ENCODE data around the gene WWOX.

WWOX gene

DNA sequence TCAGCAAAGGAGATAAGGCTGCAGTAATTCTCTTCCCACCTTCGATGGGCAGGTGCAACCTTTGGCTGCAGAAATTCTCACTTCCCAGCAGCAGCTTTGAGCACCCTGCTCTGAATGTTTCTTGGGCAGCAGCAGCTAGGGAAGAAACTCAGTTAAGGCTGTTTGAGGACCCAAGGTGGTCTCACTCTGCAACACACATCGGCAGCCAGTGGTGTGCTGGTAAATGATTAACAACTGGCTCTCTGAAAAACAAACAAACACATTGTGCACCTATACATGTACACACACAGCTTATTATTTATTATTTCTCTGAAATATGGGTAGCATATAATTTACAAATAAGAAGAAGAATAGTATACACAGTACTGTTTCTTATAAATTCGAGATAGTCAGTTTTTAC lies 685.8 kb downstream of the WWOX start:
- no peak for DNase-seq

DNA sequence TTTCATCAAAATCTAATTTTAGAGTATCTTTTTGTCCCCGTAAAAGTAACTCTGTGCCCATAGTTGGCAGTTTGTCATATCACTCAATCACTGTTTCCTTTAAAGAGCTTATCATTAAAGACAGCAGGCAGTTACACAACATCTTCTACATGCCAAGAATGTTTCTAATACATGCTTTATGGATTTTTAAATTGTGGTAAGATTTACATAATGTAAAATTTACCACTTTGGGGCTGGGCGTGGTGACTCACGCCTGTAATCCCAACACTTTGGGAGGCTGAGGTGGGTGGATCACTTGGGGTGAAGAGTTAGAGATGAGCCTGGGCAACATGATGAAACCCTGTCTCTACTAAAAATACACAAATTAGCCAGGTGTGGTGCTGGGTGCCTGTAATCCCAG lies 687.2 kb downstream of the WWOX start:
- DNase-seq, result peak; percentile 73

DNA sequence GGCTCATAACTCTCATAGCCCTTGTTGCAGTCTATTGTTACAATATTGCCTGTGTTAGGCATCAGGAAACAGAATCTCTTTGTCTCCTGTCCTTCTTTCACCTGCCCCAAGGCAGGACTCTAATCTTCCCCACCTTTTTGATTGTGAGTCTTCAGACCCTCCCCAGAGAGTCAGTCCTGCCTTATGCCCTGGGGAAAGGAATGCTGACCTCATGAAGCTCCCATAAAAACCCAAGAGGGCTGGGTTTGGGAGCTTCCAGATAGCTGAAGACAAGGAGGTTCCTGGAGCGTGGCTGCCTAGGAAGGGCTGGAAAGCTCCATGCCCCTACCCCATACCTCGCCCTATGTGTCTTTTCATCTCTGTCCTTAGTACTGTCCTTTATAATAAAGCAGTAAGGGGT lies 688.8 kb downstream of the WWOX start:
- no peak for DNase-seq

DNA sequence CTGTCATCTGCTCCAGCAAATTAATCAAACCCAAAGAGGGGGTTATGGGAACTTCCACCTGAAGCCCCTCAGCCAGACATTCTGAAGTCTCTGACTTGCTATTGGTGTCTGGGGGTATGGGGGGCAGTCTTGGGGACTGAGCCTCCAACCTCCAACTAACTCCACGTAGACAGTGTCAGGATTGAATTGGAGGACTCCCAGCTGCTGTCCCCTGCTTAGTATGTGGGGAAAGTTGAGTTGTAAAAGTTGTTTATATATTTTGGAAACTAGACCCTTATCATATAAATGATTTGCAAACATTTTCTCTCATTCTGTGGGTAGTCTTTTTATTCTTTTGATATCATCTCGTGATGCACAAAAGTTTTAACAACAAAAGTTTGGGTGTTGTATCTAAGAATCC lies 689.2 kb downstream of the WWOX start:
- DNase-seq, result no peak

DNA sequence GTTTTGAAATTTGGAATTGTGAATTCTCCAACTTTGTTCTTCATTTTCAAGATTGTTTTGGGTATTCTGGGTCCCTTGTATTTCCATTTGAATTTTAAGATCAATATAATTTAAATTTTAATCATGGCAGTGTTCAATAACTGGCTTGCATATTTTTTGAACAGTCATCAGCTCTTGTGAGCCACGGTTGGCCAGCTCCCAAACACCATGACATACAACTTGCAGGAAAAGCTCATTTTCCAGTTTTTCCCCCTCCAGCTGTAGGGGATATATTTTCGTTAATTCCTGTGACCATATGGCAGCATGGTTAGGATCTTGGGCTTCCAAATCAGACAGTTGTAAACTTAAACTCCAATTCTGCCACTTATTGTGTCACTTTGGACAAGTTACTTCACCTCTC lies 690.1 kb downstream of the WWOX start:
- no peak for DNase-seq

DNA sequence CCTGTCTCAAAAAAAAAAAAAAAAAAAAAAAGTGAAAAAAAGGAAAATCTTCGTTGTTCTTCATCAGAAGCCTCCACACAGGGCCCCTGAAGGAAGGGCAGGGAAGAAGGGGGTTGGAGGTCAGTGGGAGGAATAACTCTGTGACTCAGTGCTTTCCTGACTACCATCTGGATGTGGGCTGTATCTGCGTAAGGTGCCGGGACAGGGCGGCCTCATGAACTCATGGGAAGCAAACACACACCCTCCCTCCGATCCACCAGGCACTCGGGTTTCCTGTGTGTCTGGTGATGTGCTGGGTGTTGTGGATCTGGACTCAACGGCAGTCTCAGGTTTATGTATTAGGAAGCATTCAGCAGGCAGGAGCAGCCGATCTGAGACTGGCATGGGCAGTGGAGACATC lies 691.6 kb downstream of the WWOX start:
- DNase-seq, result no peak

DNA sequence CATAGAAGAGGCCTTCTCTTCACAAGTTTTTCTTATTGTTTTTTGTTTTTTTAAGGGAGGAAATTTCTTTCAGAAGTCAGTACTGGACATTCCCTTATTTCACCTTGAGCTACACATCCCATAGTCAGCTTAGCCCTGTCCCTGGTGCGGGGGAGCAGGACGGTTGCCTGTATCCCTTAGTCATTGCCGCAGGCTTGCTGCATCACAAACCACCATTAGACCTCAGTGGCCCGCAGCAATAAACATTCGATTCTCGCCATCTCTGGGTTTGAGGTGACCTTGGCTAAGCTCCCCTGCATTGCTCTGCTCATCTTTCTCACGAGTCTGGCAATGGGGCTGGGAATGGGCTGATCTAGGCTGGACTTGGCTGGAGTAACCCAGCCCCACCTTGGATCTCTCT lies 692.5 kb downstream of the WWOX start:
- no peak for DNase-seq

DNA sequence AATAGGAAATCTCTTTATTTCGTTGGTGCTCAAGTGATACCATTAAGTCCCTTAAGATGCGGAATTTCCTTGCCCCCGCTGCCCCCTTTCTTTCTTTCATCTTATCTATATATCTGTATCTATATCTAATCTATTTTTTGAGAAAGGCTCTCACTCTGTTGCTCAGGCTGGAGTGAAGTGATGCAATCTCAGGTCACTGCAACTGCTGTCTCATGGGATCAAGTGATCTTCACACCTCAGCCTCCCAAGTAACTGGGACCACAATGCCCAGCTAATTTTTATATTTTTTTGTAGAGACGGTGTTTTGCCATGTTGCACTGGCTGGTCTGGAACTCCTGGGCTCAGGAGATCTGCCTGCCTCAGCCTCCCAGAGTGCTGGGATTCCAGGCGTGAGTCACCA lies 693.5 kb downstream of the WWOX start:
- no peak for DNase-seq

DNA sequence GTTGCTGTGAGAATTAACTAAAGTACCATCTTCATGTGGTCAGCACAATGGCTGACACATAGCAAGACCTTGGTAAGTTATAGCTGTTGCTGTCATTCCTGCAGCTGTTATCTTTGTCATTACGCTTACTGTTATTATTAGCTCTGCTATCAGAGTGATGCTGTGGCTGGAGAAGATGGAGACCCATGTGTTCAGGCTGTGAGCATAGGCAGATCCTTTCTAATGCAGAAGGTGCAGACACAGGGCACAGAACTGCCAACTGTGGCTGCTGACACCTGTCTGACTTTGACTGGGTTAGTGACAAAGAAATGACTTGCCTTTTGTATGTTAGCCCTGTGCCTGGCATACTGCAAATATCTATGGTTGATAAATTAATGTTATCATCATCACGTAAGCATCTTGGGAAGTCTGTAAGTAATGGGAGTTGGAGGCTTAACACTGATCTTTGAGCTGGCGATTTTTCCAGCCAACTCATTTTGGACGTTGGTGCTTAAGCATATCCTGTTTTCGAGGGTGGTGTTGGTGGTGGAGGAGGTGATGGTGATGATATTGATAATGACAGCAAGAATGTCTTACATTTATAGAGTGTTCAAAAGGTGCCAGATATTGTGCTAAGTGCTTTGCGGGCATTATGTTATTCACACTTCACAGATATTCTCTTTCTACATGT lies 695.3 kb downstream of the WWOX start:
- no peak for DNase-seq

DNA sequence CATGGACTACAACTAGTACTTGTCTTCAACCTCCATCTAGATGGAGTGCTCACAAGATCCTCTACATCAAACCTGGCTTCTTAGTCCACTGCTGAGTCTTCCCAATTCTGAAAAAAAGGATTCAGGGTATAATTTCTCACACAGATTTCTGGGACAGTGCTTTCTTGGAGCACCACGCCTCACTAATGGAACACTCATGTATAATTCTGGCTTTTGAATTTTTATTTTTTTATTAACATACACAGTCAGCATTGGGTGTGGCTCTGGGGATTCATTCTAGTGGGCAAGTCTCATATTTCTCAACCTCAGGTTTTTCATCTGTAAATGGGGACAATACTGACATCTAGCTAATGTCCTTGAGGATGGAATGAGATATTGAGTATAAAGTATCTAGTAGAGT lies 696.0 kb downstream of the WWOX start:
- no peak for DNase-seq

DNA sequence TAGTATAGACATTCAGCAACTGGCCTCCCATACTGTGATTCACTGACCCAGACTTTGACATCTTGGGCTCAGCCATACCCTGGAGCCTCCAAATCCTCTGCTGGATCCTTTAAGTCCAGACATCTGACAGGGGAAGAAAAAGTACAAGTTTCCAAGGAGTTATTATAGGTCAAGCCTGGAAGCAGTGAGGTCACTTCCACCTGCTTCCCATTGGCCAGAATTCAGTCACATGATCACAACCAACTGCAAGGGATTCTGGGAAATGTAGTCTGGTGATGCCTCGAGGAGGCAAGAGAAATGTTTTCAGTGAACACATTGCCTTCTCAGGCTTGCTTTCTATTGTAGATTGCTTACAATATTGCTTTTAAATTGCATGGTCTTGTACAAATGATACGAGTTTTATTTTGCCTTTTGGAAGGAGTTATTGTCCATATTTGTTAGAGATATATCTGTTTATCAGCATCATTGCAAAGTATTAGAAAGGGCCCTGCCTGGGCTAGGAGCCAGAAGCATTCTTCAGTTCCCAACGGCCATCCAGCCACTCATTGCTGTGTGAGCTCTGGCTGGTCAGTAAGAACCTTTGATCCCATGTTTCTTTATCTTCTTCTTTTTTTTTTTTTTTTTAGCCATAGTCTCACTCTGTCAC lies 696.9 kb downstream of the WWOX start:
- peak; percentile 79 for DNase-seq

DNA sequence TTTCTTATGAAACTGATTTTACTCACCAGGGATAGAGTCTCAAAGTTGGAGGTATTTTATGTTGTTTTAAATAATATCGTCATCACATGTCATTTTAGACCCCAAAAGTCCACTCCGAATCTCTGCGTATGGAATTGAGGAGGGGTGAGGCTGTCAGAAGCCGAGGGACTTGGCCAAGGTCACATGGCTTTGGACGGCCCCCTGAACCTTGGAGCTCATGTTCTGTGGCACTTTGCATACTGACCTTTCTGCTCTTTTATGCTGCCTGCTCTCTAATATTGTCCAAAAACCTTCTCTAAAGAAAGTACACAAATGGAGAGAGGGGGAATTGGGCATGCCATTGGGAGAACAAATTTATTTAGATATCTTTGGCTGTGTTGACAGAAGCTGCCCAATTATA lies 700.0 kb downstream of the WWOX start:
- no peak for DNase-seq

DNA sequence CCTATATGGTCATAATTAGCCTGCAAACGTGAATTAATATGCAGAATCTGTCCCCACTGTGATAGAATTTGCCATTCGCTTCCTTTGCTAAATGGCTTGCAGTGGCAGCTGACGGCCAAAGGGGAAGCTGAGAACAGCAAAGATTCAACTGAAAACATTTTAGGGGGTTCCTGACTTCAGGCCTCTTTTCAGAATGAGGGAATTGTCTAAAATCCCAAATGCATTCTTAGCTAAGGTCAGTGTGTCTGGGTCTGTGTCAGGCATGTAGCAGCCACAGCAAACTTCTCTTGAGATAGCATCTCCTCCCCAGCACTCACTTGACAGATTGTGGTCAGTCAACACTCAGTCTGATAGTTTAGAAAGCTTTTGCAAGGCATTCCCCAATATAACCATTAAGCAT lies 701.1 kb downstream of the WWOX start:
- peak; percentile 14 for DNase-seq

DNA sequence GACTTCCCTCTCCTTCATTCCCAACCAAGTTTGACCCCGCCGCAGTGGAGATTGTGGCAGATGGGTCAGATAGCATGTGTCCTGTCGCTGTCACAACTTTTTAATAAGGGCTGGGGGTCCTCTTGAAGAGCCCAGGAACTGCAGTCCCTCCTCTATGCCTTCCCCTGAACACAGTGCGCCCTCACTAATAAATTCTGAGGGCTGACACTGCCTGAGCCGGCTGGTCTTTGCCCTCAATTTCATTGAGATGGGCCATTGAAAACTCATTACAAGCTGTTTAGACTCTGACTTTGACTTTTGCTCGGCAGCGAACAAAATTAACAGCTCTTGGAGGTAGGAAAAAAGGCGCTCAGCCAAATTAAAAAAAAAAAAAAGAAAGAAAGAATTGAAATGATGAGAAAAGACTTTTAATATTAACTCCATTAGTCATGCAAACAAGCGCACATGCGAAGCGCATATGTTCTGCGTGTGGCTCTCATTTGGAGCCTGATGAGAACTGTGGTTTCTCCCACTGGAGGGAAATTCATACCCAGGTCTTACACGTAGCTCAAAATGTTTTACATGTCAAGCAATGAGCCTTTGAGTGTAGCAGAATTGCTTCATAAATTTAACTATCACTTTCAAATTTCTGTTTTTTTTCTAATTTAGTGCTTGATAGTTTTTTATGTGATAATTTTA lies 704.7 kb downstream of the WWOX start:
- no peak for DNase-seq

DNA sequence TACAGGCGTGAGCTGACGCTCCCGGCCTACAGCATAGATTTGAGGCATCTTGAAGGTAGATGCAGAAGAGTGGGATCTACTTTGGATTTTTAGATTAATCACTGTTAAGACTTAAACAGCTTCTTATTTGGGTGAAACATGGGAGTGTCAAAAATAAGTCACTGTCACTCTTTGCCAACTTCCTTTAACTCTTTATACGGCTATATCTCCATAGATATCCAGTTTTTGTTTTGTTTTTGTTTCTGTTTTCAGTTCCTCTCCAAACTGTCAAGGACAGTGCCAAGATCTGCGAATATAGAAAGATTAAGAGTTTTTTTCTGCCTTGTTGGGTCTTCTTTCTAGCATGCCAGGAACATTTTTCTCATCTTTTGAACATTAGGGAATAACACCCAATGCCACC lies 706.1 kb downstream of the WWOX start:
- DNase-seq, result no peak

DNA sequence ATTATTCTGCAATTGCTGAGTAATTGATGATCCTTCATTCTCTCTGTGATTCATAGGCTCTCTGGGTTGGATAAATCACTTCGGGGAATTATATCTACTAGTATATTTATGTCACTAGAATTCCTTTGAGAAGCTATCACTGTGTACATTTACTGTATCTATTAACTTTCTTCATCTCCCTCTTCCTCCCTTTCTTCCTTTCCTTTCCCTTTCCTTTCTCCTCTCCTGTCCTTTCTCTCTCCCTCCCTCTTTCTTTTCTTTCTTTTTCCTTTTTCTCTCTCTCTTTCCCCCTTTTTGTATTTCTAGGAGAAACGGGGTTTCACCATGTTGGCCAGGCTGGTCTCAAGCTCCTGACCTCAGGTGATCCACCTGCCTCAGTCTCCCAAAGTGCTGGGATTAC lies 711.8 kb downstream of the WWOX start:
- no peak for DNase-seq

DNA sequence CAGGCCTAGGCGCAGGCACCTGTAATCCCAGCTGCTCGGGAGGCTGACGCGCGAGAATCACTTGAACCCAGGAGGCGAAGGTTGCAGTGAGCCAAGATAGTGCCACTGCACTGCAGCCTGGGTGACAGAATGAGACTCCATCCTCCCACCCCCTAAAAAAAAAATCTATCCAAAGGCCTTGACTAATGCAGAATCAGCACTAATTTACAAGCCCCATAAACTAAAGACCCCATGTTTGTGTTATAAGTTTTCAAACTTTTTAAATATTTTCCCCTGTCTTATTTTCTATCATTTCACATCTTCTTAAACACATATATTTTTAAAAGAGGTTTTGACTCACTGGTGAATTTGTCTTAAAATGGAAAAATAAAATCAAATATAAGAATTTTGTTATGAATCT lies 713.1 kb downstream of the WWOX start:
- no peak for DNase-seq

DNA sequence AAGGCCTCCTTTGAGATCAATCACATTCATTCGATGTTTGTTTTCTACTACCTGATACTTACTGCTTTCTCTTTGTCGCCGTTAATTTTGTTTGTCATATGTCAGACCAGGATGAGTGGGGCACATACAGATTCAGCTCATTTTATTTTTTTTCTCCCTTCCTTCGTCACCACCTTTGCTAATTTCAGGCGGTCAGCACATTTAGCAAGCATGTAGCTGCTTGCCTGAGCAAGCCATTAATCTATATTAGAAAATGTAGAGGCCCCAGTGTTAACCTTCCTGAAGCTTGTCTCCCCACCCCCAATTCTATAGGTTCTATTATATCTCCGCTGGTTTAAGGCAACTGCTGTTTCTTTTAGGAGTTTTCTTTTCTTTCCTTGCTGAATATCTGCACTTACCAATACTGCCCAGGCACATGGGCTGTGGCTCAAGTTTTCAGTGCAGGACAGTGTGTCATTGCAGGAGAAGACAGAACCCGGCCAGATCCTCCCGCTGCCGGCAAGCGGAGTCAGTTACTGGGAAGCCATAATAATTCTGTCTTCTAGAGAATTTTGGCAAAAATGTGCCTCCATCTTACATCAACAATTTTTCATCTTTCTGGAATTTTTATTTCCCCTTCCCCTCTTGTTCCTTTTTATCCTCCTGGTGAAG lies 714.3 kb downstream of the WWOX start:
- no peak for DNase-seq

DNA sequence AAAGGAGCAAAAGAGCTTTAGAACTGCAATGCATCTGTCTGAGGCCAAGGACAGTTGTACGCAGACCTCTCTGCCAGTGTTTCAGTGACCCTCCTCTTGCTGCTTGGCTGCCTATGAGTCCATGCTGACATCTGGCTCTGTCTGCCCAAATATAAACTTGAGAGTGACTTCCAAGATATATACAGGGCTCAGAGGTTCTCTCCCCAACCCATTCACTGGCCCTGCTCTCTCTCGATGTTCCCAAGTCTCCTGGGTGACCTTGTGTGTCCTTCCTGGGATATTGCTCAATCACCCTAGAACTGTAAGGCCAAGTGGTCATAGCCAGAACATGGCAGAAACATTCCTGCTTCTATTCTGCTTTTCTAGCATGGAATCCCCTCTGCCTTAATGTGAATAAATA lies 716.3 kb downstream of the WWOX start:
- no peak for DNase-seq

DNA sequence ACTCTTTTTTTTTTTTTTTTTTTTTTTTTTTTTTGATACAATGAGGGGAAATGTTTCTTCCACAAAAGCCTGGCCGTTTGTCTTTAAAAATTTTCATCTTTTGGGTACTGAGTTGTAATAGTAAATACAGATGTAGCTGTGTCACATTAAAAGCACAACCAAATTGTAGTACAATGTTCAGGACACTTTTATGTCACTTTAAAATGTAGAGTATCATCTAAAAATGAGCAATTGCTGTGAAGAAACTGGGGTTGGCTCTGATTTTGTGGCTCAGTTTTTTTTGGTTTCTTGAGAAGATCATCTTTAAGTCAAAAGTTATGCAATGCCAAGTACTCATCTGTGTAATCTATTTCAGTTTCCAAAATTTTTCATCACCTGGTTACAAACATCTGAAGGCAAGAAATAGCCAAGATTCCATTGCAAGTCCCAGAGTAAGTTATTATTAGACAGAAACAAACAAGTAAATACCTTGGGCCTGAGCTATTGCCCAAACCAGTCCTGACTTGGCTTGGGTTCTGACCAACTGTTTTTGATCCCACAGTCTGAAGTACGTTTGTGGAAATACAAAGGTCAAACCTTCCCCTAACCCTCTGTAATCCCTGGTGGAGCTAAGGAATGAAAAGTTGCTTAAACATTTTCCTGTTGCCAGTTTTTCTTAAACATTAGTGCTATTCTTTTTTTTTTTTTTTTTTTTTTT lies 717.2 kb downstream of the WWOX start:
- DNase-seq, result no peak

DNA sequence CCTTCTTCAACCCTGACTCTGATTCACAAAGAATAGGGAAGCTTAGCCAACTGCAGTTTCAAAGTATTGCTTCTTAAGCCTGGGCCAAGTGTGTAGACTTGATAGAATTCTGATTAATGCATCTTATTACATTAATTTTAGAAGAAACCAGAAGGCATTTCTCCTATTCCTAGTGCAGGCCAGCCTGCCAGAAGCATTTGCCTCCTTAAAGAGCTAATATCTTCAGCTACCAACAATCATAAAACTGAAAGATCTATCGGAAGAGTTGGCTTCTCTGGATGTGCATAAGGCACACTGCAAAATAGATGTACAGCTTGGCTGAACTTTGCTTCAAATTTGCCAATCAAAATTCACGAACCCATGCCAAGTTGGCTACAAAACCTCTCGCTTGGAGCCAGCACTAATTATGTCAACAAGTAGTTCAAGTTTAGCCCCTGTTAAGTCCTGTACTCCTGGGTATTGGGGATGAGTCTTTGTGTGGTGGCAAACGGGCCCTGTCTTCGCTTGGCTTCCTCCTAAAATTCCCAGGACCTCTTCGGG lies 717.8 kb downstream of the WWOX start:
- no peak for DNase-seq

DNA sequence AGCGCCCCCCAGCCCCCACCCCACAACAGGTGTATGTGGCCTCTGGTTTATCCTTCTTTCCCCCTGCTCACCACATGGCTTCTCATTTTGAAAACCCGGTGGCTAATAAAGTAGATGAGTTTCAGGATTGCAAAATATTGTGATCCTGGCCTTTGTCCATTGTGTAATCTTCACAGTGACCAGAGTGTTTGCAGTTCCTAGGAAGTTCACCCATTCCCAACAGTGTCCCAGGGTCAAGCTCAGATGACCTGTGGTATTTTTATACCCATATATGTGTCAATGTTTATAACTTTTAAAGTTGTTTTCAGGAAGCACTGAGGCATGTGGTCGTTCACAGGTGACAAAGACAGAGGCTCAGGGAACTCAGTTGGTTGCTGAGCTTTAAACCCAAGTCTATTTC lies 721.9 kb downstream of the WWOX start:
- no peak for DNase-seq

DNA sequence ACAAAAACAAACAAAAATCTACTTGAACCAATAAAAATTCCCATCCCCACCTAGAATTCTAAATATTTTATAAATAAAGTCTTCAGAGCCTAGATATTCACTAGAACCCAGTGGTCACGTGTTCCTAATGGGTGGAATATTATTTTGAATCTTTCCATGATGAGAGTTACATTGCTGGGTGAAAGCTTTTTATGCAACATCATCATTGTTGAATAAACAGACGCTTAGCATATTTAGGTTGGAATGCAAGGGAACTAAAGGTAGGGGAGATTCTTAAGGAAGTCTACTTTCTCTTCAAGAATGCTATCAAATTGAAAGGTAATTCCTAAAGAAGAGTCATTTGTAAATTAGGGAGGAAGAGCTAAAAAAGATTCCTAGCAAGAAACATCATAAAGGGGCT lies 723.1 kb downstream of the WWOX start:
- no peak for DNase-seq
